T-helper 2 cell treated with Interferon-gamma antibody and Interleukin-4, amounts not matched to agents 5 μg/mL and 100 μg/mL, for 36 hours (primary cell): Measurements from ENCODE around the gene PARD3.

Source experiments
- DNase-seq: peaks from one replicate; pipeline ENCODE4 v3.0.0; 2021; ENCODE audit warnings: low spot score
- H3K27ac Mint-ChIP-seq: one replicate; pipeline ENCODE4 v1.8.0; 2021; ENCODE audit warnings: mild to moderate bottlenecking, mixed read lengths
- H3K27me3 Mint-ChIP-seq: one replicate; pipeline ENCODE4 v1.8.0; 2021; ENCODE audit warnings: low read depth, mixed read lengths
- H3K36me3 Mint-ChIP-seq: one replicate; pipeline ENCODE4 v1.8.0; 2021; ENCODE audit warnings: low read depth, mixed read lengths
- H3K4me1 Mint-ChIP-seq: one replicate; pipeline ENCODE4 v1.8.0; 2021; ENCODE audit warnings: low read depth, mixed read lengths
- H3K4me3 Mint-ChIP-seq: one replicate; pipeline ENCODE4 v1.8.0; 2022; ENCODE audit warnings: mild to moderate bottlenecking, moderate library complexity, mixed read lengths
- H3K9me3 Mint-ChIP-seq: one replicate; pipeline ENCODE4 v1.8.0; 2021; ENCODE audit warnings: mixed read lengths

The PARD3 gene

GRCh38 chr10:34232481-34232880 lies 582.6 kb downstream of the PARD3 start:
- Mint-ChIP-seq H3K4me3 (no peak overlapping the region), H3K36me3 (no peaks in the 10 kb centered on the region), H3K9me3 (no peaks in the 10 kb centered on the region), H3K27me3 (no peaks in the 10 kb centered on the region), H3K27ac (no peak overlapping the region), H3K4me1 (no peaks in the 10 kb centered on the region)
- no peak for DNase-seq

- no peak overlapping the region for H3K4me3 Mint-ChIP-seq
- no peaks in the 10 kb centered on the region for H3K27me3 Mint-ChIP-seq
- no peaks in the 10 kb centered on the region for H3K4me1 Mint-ChIP-seq
- no peak overlapping the region for H3K27ac Mint-ChIP-seq
- no peaks in the 10 kb centered on the region for H3K9me3 Mint-ChIP-seq
- DNase-seq, result no peak
- H3K36me3 Mint-ChIP-seq, result no peaks in the 10 kb centered on the region
Measured at GRCh38 chr10:34231441-34232180, 583.5 kb downstream of the PARD3 start.

GRCh38 chr10:34229917-34230316 lies 585.2 kb downstream of the PARD3 start:
- H3K36me3 Mint-ChIP-seq, result no peaks in the 10 kb centered on the region
- DNase-seq, result no peak
- H3K27ac Mint-ChIP-seq, result no peak overlapping the region
- no peaks in the 10 kb centered on the region for H3K9me3 Mint-ChIP-seq
- no peaks in the 10 kb centered on the region for H3K27me3 Mint-ChIP-seq
- H3K4me1 Mint-ChIP-seq, result no peaks in the 10 kb centered on the region
- H3K4me3 Mint-ChIP-seq, result no peak overlapping the region

GRCh38 chr10:34228066-34228465 lies 587.0 kb downstream of the PARD3 start:
- no peak overlapping the region for H3K4me3 Mint-ChIP-seq
- no peaks in the 10 kb centered on the region for H3K36me3 Mint-ChIP-seq
- H3K27me3 Mint-ChIP-seq, result no peaks in the 10 kb centered on the region
- H3K27ac Mint-ChIP-seq, result no peak overlapping the region
- H3K4me1 Mint-ChIP-seq, result no peaks in the 10 kb centered on the region
- no peaks in the 10 kb centered on the region for H3K9me3 Mint-ChIP-seq
- no peak for DNase-seq

GRCh38 chr10:34224639-34225038 lies 590.5 kb downstream of the PARD3 start:
- H3K4me1 Mint-ChIP-seq, result no peaks in the 10 kb centered on the region
- H3K4me3 Mint-ChIP-seq, result no peak overlapping the region
- no peaks in the 10 kb centered on the region for H3K9me3 Mint-ChIP-seq
- H3K27me3 Mint-ChIP-seq, result no peaks in the 10 kb centered on the region
- no peak overlapping the region for H3K27ac Mint-ChIP-seq
- no peaks in the 10 kb centered on the region for H3K36me3 Mint-ChIP-seq
- DNase-seq, result no peak

GRCh38 chr10:34223658-34224057 lies 591.4 kb downstream of the PARD3 start:
- Mint-ChIP-seq H3K4me1 (no peaks in the 10 kb centered on the region), H3K27me3 (no peaks in the 10 kb centered on the region), H3K4me3 (no peak overlapping the region), H3K27ac (no peak overlapping the region), H3K9me3 (no peaks in the 10 kb centered on the region), H3K36me3 (no peaks in the 10 kb centered on the region)
- no peak for DNase-seq

GRCh38 chr10:34222359-34222758 lies 592.7 kb downstream of the PARD3 start:
- no peak overlapping the region for H3K4me3 Mint-ChIP-seq
- no peaks in the 10 kb centered on the region for H3K9me3 Mint-ChIP-seq
- DNase-seq, result no peak
- no peaks in the 10 kb centered on the region for H3K27me3 Mint-ChIP-seq
- no peaks in the 10 kb centered on the region for H3K36me3 Mint-ChIP-seq
- H3K4me1 Mint-ChIP-seq, result no peaks in the 10 kb centered on the region
- H3K27ac Mint-ChIP-seq, result no peak overlapping the region

- Mint-ChIP-seq H3K36me3 (no peaks in the 10 kb centered on the region), H3K4me1 (no peaks in the 10 kb centered on the region), H3K27ac (no peak overlapping the region), H3K4me3 (no peak overlapping the region), H3K27me3 (no peaks in the 10 kb centered on the region), H3K9me3 (no peaks in the 10 kb centered on the region)
- no peak for DNase-seq
Measured at GRCh38 chr10:34219753-34220548, 595.1 kb downstream of the PARD3 start.

- no peaks in the 10 kb centered on the region for H3K27me3 Mint-ChIP-seq
Measured at GRCh38 chr10:34217524-34217923, 597.6 kb downstream of the PARD3 start.

GRCh38 chr10:34216348-34216945 lies 598.6 kb downstream of the PARD3 start:
- no peak for DNase-seq
- Mint-ChIP-seq H3K27ac (no peak overlapping the region), H3K27me3 (no peaks in the 10 kb centered on the region), H3K4me1 (no peaks in the 10 kb centered on the region), H3K9me3 (no peaks in the 10 kb centered on the region), H3K4me3 (no peak overlapping the region), H3K36me3 (no peaks in the 10 kb centered on the region)

More at GRCh38 chr10:34217524-34217923, 597.6 kb downstream of the PARD3 start:
- no peaks in the 10 kb centered on the region for H3K4me1 Mint-ChIP-seq
- no peak for DNase-seq
- H3K4me3 Mint-ChIP-seq, result no peak overlapping the region
- no peaks in the 10 kb centered on the region for H3K9me3 Mint-ChIP-seq
- no peak overlapping the region for H3K27ac Mint-ChIP-seq
- H3K36me3 Mint-ChIP-seq, result no peaks in the 10 kb centered on the region

- Mint-ChIP-seq H3K9me3 (no peaks in the 10 kb centered on the region), H3K4me3 (no peak overlapping the region), H3K4me1 (no peaks in the 10 kb centered on the region), H3K36me3 (no peaks in the 10 kb centered on the region), H3K27me3 (no peaks in the 10 kb centered on the region), H3K27ac (no peak overlapping the region)
- no peak for DNase-seq
Measured at GRCh38 chr10:34213805-34214197, 601.3 kb downstream of the PARD3 start.

GRCh38 chr10:34213193-34213804 lies 601.8 kb downstream of the PARD3 start:
- no peaks in the 10 kb centered on the region for H3K9me3 Mint-ChIP-seq
- H3K27me3 Mint-ChIP-seq, result no peaks in the 10 kb centered on the region
- no peak overlapping the region for H3K27ac Mint-ChIP-seq
- DNase-seq, result no peak
- no peaks in the 10 kb centered on the region for H3K4me1 Mint-ChIP-seq
- H3K36me3 Mint-ChIP-seq, result no peaks in the 10 kb centered on the region
- no peak overlapping the region for H3K4me3 Mint-ChIP-seq

- no peaks in the 10 kb centered on the region for H3K9me3 Mint-ChIP-seq
- DNase-seq, result no peak
- no peaks in the 10 kb centered on the region for H3K36me3 Mint-ChIP-seq
- peaks cover 2% of the 10 kb centered on the region for H3K4me1 Mint-ChIP-seq
- H3K4me3 Mint-ChIP-seq, result no peak overlapping the region
- no peak overlapping the region for H3K27ac Mint-ChIP-seq
- peaks cover 2% of the 10 kb centered on the region for H3K27me3 Mint-ChIP-seq
Measured at GRCh38 chr10:34207343-34207742, 607.8 kb downstream of the PARD3 start.

GRCh38 chr10:34206935-34207268 lies 608.2 kb downstream of the PARD3 start:
- Mint-ChIP-seq H3K4me1 (peaks cover 2% of the 10 kb centered on the region), H3K27ac (no peak overlapping the region), H3K27me3 (peaks cover 2% of the 10 kb centered on the region), H3K4me3 (no peak overlapping the region), H3K36me3 (no peaks in the 10 kb centered on the region), H3K9me3 (no peaks in the 10 kb centered on the region)
- no peak for DNase-seq
